DND-41 (cell line): ENCODE results near the gene UBAP2.

ENCODE experiments used
- ATAC-seq: fragments of 200-7000 bp; cut with Tn5 transposase; 3 replicates; pipeline ENCODE4 v1.9.1; 2021; ENCODE audit warnings: low read depth; ENCODE audit not compliant: insufficient read depth
- DNase-seq: peaks from one replicate; pipeline ENCODE4 v3.0.0-alpha.2; 2020
- H2AFZ ChIP-seq: 2 replicates; pipeline ENCODE4 v1.6.0; 2012; ENCODE audit warnings: low read depth, low read length
- H3K27ac ChIP-seq: 2 replicates; pipeline ENCODE4 v1.5.1; 2012; ENCODE audit warnings: low read length, inconsistent platforms
- H3K27me3 ChIP-seq: fragments of 200-600 bp; sonication (generic); 2 replicates; pipeline ENCODE4 v1.6.0; 2012; ENCODE audit warnings: low read length, mild to moderate bottlenecking, inconsistent platforms; ENCODE audit not compliant: insufficient read depth, poor library complexity
- H3K36me3 ChIP-seq: 2 replicates; pipeline ENCODE4 v1.5.1; 2012; ENCODE audit warnings: low read length, inconsistent platforms; ENCODE audit not compliant: insufficient read depth
- H3K4me1 ChIP-seq: 2 replicates; pipeline ENCODE4 v1.5.1; 2012; ENCODE audit warnings: mild to moderate bottlenecking, low read length; ENCODE audit not compliant: insufficient read depth
- H3K4me2 ChIP-seq: 2 replicates; pipeline ENCODE4 v1.6.0; 2012; ENCODE audit warnings: mild to moderate bottlenecking, moderate library complexity, low read length, inconsistent platforms; ENCODE audit not compliant: insufficient read depth
- H3K4me3 ChIP-seq, 2 experiments: fragments of 200-600 bp in 1 of 2; shearing (Covaris generic) in 1 of 2; 2 replicates each; pipeline ENCODE4 v1.5.1; 2012 to 2016; ENCODE audit warnings: inconsistent platforms in 2 of 2, low read length in 2 of 2, mild to moderate bottlenecking in 2 of 2, low read depth in 1 of 2, moderate library complexity in 1 of 2
- H3K79me2 ChIP-seq: 2 replicates; pipeline ENCODE4 v1.6.0; 2012; ENCODE audit warnings: low read length, inconsistent platforms; ENCODE audit not compliant: insufficient read depth
- H3K9ac ChIP-seq: 2 replicates; pipeline ENCODE4 v1.6.0; 2012; ENCODE audit warnings: low read depth, mild to moderate bottlenecking, inconsistent platforms, low read length, moderate library complexity
- H3K9me3 ChIP-seq: 2 replicates; pipeline ENCODE4 v1.5.1; 2012; ENCODE audit warnings: low read length, moderate library complexity, mild to moderate bottlenecking, inconsistent platforms; ENCODE audit not compliant: insufficient read depth, severe bottlenecking
- H4K20me1 ChIP-seq: 2 replicates; pipeline ENCODE4 v1.6.0; 2012; ENCODE audit warnings: low read length; ENCODE audit not compliant: insufficient read depth
- EZH2 ChIP-seq: IDR thresholded peaks from 3 replicates; pipeline ENCODE4 v1.6.1; 2012; ENCODE audit warnings: borderline replicate concordance, low read depth, mild to moderate bottlenecking, moderate library complexity, low read length, inconsistent platforms; ENCODE audit not compliant: severe bottlenecking
- TF ChIP-seq, protein P1 (sequence below): IDR thresholded peaks from 2 replicates; pipeline ENCODE4 v1.5.1; 2012; ENCODE audit warnings: borderline replicate concordance, low read length, moderate library complexity, mild to moderate bottlenecking; ENCODE audit not compliant: poor library complexity, severe bottlenecking; ENCODE audit errors: extremely low read depth

Gene UBAP2

DNA sequence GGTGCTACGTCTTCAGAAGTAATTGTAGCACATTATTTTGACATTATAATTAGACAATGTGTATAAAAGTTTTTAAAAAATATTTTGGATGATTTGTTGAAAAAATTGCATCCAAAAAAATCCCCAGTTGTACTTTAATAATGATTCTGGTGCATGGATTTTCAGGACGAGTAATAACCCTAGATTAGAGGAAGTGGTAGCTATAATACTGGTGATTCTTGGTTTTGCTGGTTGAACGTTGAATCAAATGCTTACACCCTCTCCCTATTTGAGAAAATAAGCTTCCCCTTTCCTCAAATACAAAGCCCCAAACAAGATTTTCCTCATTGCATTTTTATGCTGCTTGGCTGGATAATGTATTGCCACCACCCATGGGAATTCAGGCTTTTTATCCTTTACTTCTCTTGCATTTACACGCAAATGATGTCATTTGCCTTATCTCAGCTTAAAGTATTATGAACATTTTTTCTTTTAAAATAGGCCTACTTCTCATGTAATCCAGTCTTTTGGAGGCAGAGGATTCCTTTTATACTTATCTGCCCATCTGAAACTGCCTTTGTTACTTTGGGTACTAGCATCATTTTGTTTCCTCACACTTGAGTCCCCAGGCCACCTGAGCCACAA is 145.4 kb downstream of the UBAP2 start:
- H4K20me1 ChIP-seq: peaks cover 35% of the 10 kb centered on the region

DNA sequence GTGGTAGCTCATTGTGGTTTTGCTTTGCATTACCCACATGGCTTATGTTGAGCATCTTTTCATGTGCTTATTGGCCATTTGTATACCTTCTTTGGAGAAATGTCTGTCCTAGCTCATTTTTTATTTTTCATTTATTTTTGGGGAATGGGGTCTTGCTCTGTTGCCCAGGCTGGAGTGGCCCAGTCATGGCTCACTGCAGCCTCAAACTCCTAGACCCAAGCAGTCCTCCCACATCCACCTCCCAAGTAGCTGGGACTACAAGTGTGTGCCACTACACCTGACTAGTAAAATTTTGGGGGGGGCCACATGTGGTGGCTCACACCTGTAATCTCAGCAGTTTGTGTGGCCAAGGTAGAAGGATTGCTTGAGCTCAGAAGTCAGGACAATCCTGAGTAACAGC is 154.4 kb downstream of the UBAP2 start:
- Histone ChIP-seq H3K4me1 (no peaks in the 10 kb centered on the region), H3K27me3 (no peaks in the 10 kb centered on the region), H3K79me2 (peaks cover 80% of the 10 kb centered on the region), H2AFZ (no peak overlapping the region), H3K27ac (no peak overlapping the region), H3K9me3 (no peaks in the 10 kb centered on the region), H3K4me2 (no peak overlapping the region), H3K9ac (no peak overlapping the region), H3K36me3 (peaks cover 38% of the 10 kb centered on the region), H4K20me1 (peaks cover 29% of the 10 kb centered on the region), H3K4me3 (no peak overlapping the region)
- DNase-seq (no peak), ATAC-seq (no peak)
- TF ChIP-seq, protein P1, sequence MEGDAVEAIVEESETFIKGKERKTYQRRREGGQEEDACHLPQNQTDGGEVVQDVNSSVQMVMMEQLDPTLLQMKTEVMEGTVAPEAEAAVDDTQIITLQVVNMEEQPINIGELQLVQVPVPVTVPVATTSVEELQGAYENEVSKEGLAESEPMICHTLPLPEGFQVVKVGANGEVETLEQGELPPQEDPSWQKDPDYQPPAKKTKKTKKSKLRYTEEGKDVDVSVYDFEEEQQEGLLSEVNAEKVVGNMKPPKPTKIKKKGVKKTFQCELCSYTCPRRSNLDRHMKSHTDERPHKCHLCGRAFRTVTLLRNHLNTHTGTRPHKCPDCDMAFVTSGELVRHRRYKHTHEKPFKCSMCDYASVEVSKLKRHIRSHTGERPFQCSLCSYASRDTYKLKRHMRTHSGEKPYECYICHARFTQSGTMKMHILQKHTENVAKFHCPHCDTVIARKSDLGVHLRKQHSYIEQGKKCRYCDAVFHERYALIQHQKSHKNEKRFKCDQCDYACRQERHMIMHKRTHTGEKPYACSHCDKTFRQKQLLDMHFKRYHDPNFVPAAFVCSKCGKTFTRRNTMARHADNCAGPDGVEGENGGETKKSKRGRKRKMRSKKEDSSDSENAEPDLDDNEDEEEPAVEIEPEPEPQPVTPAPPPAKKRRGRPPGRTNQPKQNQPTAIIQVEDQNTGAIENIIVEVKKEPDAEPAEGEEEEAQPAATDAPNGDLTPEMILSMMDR: no peak
- no peak for TF ChIP-seq EZH2

More for the DNA sequence above, 145.4 kb downstream of the UBAP2 start:
- H3K36me3 ChIP-seq: peaks cover 76% of the 10 kb centered on the region
- no peaks in the 10 kb centered on the region for H3K27me3 ChIP-seq
- no peak overlapping the region for H3K9ac ChIP-seq
- H3K4me1 ChIP-seq: no peaks in the 10 kb centered on the region
- no peak overlapping the region for H3K4me3 ChIP-seq
- no peak for DNase-seq
- no peaks in the 10 kb centered on the region for H3K9me3 ChIP-seq
- no peak overlapping the region for H3K27ac ChIP-seq
- TF ChIP-seq, protein P1: no peak
- TF ChIP-seq EZH2: no peak
- peaks cover 71% of the 10 kb centered on the region for H3K79me2 ChIP-seq
- no peak overlapping the region for H3K4me2 ChIP-seq
- H2AFZ ChIP-seq: no peak overlapping the region
- no peak for ATAC-seq

DNA sequence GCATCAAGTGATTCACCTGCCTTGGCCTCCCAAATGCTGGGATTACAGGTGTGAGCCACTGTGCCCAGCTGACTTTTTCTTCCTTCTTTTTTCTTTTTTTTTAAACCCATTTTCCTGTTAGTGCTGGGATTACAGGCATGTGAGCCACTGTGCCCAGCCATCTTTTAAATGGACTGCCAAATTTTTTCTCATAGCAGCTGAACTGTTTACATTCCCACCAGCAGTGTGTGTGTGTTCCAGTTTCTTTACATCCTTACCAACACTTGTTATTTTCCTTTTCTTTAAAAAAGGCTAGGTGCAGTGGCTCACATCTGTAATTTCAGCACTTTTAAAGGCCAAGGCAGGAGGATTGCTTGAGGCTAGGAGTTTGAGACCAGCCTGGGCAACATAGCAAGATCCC is 154.8 kb downstream of the UBAP2 start:
- peaks cover 82% of the 10 kb centered on the region for H3K79me2 ChIP-seq

More for the DNA sequence above, 154.8 kb downstream of the UBAP2 start:
- no peaks in the 10 kb centered on the region for H3K27me3 ChIP-seq
- H3K9me3 ChIP-seq: no peaks in the 10 kb centered on the region
- H3K9ac ChIP-seq: no peak overlapping the region
- peaks cover 31% of the 10 kb centered on the region for H4K20me1 ChIP-seq
- H3K36me3 ChIP-seq: peaks cover 38% of the 10 kb centered on the region
- H3K4me1 ChIP-seq: no peaks in the 10 kb centered on the region
- TF ChIP-seq, protein P1: no peak
- no peak for TF ChIP-seq EZH2
- no peak for ATAC-seq
- H3K27ac ChIP-seq: no peak overlapping the region
- no peak overlapping the region for H2AFZ ChIP-seq
- H3K4me2 ChIP-seq: no peak overlapping the region
- H3K4me3 ChIP-seq: no peak overlapping the region
- DNase-seq: no peak
